Measurements from ENCODE around the gene EIF4E3.

Gene EIF4E3

DNA sequence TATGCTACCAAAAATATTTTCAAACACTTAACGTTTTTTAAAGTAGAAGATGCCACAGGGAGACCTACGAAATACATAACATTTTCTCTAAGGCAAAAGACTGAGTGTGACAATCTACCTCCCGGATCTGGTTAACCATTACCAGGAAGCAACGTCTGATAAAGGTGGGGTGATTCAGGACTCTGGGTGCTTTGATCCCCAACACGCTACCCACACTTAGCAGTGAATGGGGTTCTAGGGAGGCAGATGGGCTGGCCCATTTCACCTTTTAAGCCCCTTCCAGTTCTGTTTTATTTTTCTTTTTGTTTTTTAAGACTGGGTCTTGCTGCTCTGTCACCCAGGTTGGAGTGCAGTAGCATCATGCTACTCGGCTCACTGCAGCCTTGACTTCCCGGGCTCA is 39.5 kb downstream of the EIF4E3 start:
- no peak for DNase-seq

GRCh38 chr3:71684757-71685386 is 40.3 kb downstream of the EIF4E3 start:
- DNase-seq = no peak

DNA sequence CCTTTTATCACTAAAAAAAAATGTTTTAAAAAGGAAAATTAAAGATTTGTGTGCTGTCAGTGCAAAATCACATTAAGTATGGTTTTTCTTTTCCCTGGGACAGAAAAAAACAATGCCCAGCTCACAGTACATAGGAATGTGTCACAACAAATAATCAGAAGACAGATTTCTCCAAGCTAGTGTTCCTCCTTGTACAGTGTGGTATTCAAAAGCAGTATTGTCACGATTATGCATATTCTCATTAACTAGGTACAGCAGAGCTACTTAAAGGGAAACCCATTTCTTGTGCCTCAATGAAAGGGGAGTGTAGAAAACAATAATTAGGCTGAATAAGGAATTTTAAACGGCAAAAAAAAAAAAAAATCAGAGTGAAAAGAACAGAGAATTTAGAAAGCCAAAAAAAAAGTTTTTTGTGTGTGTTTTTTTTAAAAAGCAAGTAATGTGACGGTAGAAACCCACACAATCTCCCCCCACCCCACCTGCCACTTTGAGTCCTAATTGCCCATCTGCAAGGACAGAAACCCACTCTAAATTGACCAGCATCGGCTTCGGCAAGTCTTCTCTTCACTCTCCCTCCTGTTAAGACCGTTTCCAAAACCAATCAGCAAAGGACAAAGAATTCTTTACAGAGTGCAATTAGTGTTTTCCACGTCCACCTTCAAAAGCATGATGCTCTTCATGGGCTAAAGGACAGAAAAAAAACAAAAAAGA is 41.0 kb downstream of the EIF4E3 start:
- DNase-seq = no peak

DNA sequence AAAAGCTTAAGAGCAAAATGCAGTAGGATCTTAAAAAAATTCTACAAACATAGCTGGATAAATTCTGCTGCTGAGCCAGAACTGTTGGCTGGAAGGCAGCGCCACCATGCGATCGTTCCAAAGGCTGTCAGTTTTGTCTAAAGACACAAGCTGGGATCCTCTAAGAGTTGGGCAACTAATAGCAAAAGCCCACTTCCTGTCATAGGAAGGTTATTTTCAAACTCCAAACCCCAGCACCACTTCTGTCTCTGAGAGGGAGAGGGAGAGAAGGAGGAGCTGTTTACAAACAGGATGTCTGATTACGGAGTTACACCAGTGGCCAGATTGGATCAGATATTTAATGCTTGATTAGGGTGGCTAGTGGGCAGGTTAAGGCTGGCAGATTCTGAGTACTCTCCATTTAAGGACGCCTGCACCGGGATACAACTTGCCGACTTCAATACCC is 44.0 kb downstream of the EIF4E3 start:
- DNase-seq = peak; percentile 39

DNA sequence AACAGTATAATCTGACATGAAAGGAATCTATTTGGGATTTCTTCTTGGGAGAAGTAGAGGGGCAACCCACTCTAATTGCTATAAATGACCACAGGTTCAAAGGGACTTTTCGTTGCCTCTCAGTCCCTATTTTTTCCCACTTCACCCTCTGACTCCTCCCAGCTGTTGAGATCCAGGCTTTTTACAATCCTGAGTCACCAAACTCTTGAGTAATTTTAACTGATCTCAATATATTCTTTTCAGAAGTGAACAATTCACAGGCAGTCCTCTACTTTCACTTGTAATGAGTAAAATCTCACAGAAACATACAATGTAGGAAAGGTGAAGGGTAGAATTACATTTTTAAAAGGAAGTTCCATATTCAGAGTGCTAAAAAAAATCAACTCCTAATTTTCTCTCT is 44.6 kb downstream of the EIF4E3 start:
- no peak for DNase-seq

DNA sequence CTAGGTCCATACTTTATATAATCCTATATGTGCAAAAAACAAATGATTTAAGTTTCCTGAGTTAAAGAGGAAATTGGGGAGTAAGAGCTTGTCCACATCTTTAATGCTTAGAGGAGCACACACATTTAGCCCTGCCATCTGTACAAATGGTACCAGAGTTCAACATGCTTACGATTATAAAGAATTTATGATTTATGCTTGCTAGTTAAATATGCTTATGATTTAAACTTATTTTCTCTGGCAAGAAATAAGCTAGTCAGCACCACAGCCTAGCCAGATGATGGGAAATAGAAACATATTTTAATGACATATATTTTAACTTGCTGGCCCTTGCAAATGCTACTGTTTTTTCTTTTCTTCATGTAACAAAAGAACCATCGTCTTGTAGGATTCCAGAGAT is 48.3 kb downstream of the EIF4E3 start:
- no peak for DNase-seq

- no peak for DNase-seq
Measured at GRCh38 chr3:71673486-71673885, 51.7 kb downstream of the EIF4E3 start.

DNA sequence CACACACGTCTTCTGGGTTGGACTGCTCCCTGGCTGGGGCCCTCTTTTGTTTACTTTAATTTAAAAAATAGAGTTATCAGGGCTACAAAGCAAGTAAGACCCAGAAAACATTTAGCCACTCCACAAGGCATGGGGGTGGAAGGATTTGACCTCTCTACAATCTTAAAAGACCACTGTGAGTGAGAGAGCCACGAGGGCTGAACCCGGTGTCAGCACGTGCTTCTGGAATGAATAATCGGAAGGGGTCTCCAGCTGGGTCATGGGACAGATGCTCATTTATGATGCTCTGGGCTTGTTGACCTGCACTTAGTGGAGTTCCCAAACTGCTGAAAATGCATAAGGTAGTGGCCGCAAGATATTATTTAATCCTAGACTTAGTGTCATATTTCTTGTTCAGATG is 52.4 kb downstream of the EIF4E3 start:
- DNase-seq = no peak

GRCh38 chr3:71672340-71672739 is 52.9 kb downstream of the EIF4E3 start:
- no peak for DNase-seq

DNA sequence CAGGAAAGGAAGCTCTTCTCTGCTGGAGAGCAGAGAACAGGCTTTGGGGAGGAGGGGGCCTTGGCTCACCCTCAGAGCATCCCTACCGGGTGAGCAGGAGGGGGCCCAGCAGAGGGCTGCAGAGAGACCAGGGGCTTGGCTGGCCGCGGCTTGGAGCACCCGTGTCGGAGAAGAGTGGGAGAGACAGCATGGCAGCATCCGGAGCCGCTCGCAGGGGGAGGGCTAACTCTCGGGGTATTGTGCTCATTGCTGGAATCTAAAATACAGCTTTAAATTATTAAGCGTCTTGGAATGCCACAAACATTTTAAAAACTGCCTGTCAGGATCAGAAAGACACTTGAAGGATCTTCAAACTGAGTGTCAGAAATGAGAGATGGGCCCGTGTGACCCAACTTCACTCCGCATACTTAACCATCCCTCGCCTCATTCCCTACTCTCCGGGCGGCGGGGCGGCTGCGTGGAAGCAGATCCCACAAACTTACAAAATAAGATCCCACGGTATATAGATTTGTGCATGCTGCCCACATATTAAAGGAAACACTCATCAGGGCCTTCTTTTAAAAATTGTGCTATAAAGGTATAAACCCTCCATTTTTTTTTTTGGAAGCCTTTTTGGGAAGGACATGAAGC is 53.9 kb downstream of the EIF4E3 start:
- no peak for DNase-seq

- DNase-seq = no peak
Measured at GRCh38 chr3:71662568-71662967, 62.6 kb downstream of the EIF4E3 start.

DNA sequence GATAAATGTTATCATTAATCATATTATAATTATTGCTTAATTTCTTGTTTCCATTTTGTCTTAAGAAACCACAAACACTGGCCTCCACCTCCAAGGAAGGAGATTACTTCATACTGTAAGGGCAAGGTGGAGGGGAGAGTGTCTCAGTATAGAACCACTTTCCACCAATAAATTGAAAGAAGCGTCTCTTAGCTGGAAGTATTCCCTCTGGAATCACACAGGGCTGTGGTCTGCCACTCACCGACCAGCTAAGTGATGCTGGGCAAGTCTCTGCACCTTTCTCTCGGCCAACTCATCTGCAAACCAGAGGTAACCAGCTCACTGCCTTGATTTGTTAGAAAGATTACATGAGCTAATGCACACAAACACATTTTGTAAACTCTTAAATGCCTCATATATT is 63.1 kb downstream of the EIF4E3 start:
- DNase-seq = no peak

DNA sequence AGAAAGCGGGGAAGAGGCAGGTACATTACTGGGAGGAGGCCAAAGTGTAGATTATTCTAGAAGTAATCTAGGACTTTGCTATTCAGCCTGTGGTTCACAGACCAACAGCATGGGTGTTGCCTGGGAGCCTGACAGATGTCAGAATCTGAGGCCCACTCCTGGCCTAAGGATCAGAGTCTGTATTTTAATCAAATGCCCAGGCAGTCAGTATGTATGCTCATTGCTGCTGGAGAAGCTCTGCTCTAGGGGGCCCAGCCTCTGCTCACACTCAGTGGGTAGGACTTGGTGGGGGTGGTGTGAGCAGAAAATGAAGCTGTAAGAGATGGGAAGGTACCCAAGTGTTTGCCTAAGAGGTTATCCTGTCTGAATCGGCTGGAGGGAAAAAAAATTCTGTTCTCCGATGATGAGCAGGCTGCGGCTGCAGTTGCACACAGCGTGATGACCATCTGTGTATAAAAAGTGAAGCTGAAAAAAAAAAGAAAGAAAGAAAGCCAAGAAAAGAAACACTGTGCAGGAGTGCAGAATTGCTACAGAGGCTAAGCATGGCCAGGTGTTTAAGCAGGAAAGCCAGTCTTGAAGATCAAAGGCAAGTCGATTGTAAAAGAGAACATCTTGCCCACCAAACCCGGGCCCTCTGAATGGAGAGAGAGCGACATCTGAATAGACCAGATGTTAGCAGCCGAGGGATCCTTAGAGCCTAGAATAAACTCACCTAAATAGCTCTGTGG is 65.2 kb downstream of the EIF4E3 start:
- no peak for DNase-seq

DNA sequence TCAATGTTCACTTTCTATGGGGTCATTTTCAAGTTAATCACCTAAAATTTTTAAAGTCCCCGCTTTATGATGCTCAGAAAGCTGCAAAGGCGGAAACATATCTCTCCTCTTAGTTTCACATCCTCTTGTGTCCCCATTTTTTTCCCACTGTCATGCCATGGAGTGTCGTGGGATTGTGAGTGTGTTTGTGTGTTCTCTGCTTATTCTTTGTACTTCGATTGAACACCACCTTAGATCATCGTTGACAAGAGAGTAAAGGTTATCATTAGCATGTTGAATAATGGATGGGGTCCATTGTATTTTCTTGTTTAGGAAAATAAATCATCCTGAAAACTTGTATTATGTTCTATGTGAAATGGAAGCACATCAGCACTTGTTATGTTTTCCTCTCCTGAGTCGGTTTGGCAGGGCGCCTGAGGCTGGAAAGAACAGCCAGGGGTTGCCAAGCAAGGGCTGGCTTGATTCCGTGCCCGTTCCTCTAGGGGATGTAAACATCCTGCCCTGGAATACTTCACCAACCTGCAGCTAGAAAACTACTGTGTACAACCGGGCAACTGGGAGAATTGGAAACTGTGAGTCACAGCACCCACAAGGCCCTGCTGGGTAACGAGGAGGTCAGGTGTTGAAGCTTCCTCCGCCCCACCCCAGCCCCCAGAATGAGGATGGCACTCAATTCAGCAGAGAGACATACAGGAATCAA is 67.2 kb downstream of the EIF4E3 start:
- DNase-seq = no peak

DNA sequence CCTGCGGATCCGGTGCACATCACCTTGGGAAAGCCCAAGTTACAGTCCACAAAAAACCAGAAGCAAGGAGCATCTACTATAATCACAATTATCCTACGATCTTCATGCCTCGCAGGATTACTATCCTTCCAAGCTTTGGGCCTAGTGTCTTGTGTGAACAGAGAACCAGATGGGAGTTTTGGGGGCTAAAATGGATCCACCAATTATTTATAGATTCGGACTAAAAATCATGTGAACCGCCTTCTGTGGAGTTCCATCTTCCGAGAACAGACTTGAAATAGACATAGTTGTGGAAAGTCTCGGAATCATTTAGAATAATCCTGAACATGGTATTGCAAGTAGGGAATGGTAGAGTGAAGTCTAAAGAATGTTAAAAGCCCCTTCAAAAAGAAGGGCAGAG is 70.1 kb downstream of the EIF4E3 start:
- no peak for DNase-seq

DNA sequence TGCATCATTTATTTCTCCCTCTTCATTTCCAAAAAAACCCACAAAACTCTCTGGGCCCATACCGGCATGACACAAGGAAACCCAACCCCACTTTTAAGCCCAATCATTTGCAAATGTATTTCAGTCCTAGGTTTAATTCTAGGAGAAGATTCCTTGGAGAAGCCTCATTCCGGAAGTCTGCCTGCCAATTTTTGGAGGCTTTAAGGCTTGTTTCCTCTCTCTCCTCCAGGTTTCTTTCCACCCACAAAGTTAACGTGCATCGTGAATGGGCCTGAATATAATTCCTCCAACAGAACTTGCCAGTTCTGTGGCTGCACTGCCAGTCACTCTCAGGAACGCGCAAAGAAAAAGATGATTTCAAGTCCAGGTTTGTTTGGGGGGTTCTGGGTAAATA is 71.8 kb downstream of the EIF4E3 start:
- no peak for DNase-seq

GRCh38 chr3:71652781-71653413 is 72.3 kb downstream of the EIF4E3 start:
- no peak for DNase-seq

DNA sequence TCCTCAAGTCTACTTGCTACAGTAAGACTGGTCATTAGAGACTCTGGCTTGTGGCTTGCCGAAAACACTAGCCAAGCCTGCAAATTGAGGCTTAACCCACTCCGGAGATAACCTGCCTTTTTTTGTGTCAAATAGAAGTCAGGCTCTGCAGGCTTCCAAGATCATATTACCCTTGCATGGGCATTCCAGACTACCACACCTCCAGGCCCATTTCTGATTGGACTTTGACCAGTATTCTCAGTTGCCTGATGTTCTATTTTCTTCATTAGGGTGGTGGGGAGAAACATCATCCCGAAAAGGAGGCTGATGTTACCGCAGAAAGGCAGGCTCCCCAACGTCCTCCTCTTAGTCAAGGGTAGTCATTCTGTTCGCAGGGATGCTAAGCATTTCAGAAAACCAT is 73.6 kb downstream of the EIF4E3 start:
- DNase-seq = no peak

DNA sequence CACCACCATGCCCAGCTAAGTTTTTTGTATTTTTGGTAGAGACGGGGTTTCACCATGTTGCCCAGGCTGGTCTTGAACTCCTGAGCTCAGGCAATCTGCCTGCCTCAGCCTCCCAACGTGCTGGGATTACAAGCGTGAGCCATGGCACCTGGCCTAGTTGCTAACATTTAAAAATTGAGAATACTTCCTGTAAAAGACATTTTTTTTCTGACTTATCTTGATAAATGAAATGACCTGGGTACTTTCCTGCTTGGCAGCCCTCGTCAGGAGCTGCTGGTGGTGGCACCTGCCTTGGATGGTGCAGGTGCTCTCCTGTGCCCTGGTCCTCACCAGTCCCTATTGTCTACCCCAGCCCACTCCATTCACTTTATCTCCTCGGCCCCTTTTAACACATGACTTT is 74.8 kb downstream of the EIF4E3 start:
- DNase-seq = no peak

GRCh38 chr3:71649757-71650156 is 75.4 kb downstream of the EIF4E3 start:
- DNase-seq = no peak

GRCh38 chr3:71647751-71648150 is 77.5 kb downstream of the EIF4E3 start:
- DNase-seq = no peak

DNA sequence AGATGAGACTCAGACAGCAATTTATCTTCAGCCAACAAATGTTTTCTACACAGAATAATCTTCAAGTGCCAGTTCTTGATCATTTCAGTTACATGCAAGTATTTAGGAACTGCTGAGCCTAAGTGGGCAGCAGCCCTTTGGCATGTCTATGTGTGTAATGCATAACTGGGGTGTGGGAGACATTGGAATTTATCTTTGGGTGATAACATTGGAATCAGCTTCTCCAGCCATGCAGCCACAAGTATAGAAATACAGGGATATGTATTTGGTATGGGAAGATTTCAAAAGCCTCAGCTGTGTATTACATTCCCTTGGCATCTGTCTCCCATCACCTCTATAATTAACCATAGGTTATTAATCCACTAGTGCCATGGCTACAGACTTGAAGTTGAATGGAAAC is 78.2 kb downstream of the EIF4E3 start:
- no peak for DNase-seq

GRCh38 chr3:71645140-71645539 is 80.1 kb downstream of the EIF4E3 start:
- no peak for DNase-seq
